ENCODE results near the gene CD1C. TPM values are rescaled to one million over a fixed set of nuclear protein-coding genes. Genes with fewer than 3 reads are reported as not detected.
A peak's percentile ranks its signal among the peaks of the same experiment; 100 is the strongest.

CD1C gene
- total and polyA plus RNA-seq, 10 of the 15 experiments (the other 5 are each of a cell fraction or from before 2014, with no cell fraction given), result 0.82 to 19.0 (median 9.2) TPM

DNA sequence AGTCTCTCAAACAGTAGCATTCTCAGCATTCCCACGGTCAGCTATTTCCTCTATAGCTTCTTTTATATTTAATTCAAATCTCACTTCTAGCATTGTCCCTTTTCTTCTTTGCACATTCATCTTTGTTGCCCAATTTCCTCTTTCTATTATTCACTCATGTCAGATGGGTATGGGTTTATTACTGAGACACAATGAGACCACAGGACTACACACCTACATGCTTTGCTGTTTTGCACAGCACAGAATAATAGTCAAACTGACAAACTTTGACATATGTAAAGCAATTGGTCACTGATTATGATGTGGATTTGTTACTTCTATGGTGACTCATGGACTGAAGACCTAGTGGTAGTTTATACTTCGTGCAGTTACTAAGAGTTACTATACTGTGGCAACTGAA, 5.8 kb upstream of the CD1C start (continued):
- TF ChIP-seq, protein P1, sequence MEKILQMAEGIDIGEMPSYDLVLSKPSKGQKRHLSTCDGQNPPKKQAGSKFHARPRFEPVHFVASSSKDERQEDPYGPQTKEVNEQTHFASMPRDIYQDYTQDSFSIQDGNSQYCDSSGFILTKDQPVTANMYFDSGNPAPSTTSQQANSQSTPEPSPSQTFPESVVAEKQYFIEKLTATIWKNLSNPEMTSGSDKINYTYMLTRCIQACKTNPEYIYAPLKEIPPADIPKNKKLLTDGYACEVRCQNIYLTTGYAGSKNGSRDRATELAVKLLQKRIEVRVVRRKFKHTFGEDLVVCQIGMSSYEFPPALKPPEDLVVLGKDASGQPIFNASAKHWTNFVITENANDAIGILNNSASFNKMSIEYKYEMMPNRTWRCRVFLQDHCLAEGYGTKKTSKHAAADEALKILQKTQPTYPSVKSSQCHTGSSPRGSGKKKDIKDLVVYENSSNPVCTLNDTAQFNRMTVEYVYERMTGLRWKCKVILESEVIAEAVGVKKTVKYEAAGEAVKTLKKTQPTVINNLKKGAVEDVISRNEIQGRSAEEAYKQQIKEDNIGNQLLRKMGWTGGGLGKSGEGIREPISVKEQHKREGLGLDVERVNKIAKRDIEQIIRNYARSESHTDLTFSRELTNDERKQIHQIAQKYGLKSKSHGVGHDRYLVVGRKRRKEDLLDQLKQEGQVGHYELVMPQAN (conservative IDR thresholded peaks at IDR 0.05), result no peak
- TF ChIP-seq, protein P2, sequence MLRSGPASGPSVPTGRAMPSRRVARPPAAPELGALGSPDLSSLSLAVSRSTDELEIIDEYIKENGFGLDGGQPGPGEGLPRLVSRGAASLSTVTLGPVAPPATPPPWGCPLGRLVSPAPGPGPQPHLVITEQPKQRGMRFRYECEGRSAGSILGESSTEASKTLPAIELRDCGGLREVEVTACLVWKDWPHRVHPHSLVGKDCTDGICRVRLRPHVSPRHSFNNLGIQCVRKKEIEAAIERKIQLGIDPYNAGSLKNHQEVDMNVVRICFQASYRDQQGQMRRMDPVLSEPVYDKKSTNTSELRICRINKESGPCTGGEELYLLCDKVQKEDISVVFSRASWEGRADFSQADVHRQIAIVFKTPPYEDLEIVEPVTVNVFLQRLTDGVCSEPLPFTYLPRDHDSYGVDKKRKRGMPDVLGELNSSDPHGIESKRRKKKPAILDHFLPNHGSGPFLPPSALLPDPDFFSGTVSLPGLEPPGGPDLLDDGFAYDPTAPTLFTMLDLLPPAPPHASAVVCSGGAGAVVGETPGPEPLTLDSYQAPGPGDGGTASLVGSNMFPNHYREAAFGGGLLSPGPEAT (IDR thresholded peaks at IDR 0.05; ENCODE audit: low read depth), result peak; percentile 60; the same call in 1 of the 2 replicates
- TF ChIP-seq RFX5 (IDR thresholded peaks at IDR 0.05; ENCODE audit: low read depth, low read length) (no peak), TAF1 (IDR thresholded peaks at IDR 0.05; ENCODE audit: borderline replicate concordance, low read depth, low read length) (no peak), MEF2B (IDR thresholded peaks at IDR 0.05; ENCODE audit: partially characterized antibody, poor library complexity, severe bottlenecking) (peak; percentile 47), ATF7 (IDR thresholded peaks at IDR 0.05; ENCODE audit: low read depth) (peak; percentile 79), BHLHE40 (IDR thresholded peaks at IDR 0.05; ENCODE audit: borderline replicate concordance in 1 of 2, low read depth in 2 of 2, low read length in 1 of 2) (peak; percentile 42 to 47; a peak in 2 of 4 replicates), CREB1 (IDR thresholded peaks at IDR 0.05; ENCODE audit: low read depth) (peak; percentile 32; the same call in 1 of the 2 replicates), CHD2 (IDR thresholded peaks at IDR 0.05; ENCODE audit: borderline replicate concordance, low read depth, low read length) (no peak), GATAD2B (conservative IDR thresholded peaks at IDR 0.05; ENCODE audit: low read depth) (peak; percentile 64), BACH1 (IDR thresholded peaks at IDR 0.05; ENCODE audit: borderline replicate concordance) (no peak; the same call in 1 of the 2 replicates), NFYA (IDR thresholded peaks at IDR 0.05; ENCODE audit: borderline replicate concordance, low read depth, low read length) (no peak), STAT1 (conservative IDR thresholded peaks at IDR 0.05) (no peak), MYB (IDR thresholded peaks at IDR 0.05; ENCODE audit: borderline replicate concordance, low read depth, low read length) (no peak), LARP7 (IDR thresholded peaks at IDR 0.05) (no peak), RCOR1 (conservative IDR thresholded peaks at IDR 0.05; ENCODE audit: low read depth, low read length) (no peak), MXI1 (IDR thresholded peaks at IDR 0.05; ENCODE audit: low read depth, low read length) (no peak)
- TF ChIP-seq, protein P3, sequence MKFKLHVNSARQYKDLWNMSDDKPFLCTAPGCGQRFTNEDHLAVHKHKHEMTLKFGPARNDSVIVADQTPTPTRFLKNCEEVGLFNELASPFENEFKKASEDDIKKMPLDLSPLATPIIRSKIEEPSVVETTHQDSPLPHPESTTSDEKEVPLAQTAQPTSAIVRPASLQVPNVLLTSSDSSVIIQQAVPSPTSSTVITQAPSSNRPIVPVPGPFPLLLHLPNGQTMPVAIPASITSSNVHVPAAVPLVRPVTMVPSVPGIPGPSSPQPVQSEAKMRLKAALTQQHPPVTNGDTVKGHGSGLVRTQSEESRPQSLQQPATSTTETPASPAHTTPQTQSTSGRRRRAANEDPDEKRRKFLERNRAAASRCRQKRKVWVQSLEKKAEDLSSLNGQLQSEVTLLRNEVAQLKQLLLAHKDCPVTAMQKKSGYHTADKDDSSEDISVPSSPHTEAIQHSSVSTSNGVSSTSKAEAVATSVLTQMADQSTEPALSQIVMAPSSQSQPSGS (IDR thresholded peaks at IDR 0.05; ENCODE audit: low read length), result peak; percentile 68
- TF ChIP-seq, protein P4, sequence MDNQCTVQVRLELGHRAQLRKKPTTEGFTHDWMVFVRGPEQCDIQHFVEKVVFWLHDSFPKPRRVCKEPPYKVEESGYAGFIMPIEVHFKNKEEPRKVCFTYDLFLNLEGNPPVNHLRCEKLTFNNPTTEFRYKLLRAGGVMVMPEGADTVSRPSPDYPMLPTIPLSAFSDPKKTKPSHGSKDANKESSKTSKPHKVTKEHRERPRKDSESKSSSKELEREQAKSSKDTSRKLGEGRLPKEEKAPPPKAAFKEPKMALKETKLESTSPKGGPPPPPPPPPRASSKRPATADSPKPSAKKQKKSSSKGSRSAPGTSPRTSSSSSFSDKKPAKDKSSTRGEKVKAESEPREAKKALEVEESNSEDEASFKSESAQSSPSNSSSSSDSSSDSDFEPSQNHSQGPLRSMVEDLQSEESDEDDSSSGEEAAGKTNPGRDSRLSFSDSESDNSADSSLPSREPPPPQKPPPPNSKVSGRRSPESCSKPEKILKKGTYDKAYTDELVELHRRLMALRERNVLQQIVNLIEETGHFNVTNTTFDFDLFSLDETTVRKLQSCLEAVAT (IDR thresholded peaks at IDR 0.05), result peak; percentile 38; the same call in 1 of the 2 replicates
- TF ChIP-seq, protein P5, sequence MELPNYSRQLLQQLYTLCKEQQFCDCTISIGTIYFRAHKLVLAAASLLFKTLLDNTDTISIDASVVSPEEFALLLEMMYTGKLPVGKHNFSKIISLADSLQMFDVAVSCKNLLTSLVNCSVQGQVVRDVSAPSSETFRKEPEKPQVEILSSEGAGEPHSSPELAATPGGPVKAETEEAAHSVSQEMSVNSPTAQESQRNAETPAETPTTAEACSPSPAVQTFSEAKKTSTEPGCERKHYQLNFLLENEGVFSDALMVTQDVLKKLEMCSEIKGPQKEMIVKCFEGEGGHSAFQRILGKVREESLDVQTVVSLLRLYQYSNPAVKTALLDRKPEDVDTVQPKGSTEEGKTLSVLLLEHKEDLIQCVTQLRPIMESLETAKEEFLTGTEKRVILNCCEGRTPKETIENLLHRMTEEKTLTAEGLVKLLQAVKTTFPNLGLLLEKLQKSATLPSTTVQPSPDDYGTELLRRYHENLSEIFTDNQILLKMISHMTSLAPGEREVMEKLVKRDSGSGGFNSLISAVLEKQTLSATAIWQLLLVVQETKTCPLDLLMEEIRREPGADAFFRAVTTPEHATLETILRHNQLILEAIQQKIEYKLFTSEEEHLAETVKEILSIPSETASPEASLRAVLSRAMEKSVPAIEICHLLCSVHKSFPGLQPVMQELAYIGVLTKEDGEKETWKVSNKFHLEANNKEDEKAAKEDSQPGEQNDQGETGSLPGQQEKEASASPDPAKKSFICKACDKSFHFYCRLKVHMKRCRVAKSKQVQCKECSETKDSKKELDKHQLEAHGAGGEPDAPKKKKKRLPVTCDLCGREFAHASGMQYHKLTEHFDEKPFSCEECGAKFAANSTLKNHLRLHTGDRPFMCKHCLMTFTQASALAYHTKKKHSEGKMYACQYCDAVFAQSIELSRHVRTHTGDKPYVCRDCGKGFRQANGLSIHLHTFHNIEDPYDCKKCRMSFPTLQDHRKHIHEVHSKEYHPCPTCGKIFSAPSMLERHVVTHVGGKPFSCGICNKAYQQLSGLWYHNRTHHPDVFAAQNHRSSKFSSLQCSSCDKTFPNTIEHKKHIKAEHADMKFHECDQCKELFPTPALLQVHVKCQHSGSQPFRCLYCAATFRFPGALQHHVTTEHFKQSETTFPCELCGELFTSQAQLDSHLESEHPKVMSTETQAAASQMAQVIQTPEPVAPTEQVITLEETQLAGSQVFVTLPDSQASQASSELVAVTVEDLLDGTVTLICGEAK (IDR thresholded peaks at IDR 0.05; ENCODE audit: borderline replicate concordance), result no peak

Measured in GM12878 (cell line).